Measurements from ENCODE around the gene ARID1B.

ARID1B gene

GRCh38 chr6:157246771-157247484, 469.8 kb downstream of the ARID1B start:
- DNase-seq (ENCODE audit: low spot score) = no peak

- DNase-seq (ENCODE audit: low spot score) = no peak
These were observed 471.1 kb downstream of the ARID1B start for GRCh38 chr6:157248264-157248663.

- no peak for DNase-seq (ENCODE audit: low spot score)
These were observed 472.6 kb downstream of the ARID1B start for GRCh38 chr6:157249826-157250225.

- DNase-seq (ENCODE audit: low spot score) = no peak
These were observed 474.5 kb downstream of the ARID1B start for GRCh38 chr6:157251586-157252247.

- DNase-seq (ENCODE audit: low spot score) = no peak
These were observed 475.8 kb downstream of the ARID1B start for GRCh38 chr6:157253017-157253416.

- DNase-seq (ENCODE audit: low spot score) = no peak
These were observed 476.5 kb downstream of the ARID1B start for GRCh38 chr6:157253699-157254098.

- DNase-seq (ENCODE audit: low spot score) = no peak
These were observed 477.4 kb downstream of the ARID1B start for GRCh38 chr6:157254538-157254937.

- DNase-seq (ENCODE audit: low spot score) = no peak
These were observed 477.9 kb downstream of the ARID1B start for GRCh38 chr6:157255079-157255478.

- DNase-seq (ENCODE audit: low spot score) = no peak
These were observed 481.7 kb downstream of the ARID1B start for GRCh38 chr6:157258878-157259277.

- DNase-seq (ENCODE audit: low spot score) = no peak
These were observed 482.3 kb downstream of the ARID1B start for GRCh38 chr6:157259443-157259842.
